SW 1271 (cell line): Measurements from ENCODE around the gene SLC16A10.
"Not testable (repeated sequence)": the region's sequence is repeated elsewhere in the genome, so short reads cannot be mapped to it uniquely, and the experiment has no call there.

Experiments used
- DNase-seq, 2 experiments: peaks; one replicate each; lab custom pipeline; 2025; lab: John Stamatoyannopoulos, UW

The SLC16A10 gene

DNA sequence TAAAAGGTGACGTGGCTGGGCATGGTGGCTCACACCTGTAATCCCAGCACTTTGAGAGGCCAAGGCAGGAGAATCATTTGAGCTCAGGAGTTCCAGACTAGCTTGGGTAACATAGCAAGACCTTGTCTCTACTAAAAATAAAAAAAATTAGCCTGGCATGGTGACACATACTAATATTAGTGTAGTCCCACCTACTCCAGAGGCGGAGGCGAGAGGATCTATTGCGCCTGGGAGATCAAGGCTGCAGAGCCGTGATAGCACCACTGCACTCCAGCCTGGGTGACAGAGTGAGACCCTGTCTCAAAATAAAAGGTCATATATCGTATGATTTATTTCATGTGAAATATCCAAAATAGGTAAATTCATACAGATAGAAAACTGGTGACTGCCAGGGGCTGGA is 132.5 kb downstream of the SLC16A10 start:
- no peak for DNase-seq

DNA sequence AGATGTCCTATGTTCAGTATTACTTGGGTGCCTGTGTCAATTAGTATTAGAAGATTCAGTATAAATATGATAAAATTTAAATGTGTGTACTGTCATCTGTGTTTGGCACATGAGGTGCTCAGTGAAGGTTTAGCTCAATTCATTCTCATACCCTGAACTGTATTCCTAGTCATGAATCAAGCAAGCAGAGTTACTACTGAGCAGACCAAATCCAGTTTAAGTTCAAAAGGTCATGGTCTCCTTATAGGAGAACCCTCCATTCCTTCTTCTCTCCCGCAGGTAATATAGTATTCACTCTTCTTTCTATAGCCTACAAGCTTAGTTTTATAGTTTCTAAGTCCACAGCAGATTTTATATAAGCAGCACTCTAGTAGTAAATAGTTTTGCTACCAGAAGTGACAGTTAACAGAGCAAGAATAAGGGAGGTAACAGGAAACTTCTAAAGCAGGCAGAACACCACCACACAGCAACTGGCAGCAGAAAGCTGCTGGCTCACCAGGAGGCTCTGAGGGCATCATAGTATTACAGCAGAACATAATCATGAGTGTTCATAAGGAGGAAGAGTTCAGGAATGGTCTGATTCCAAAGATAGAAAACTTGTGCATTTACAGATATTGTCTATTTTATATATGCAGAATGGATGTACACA is 133.2 kb downstream of the SLC16A10 start:
- no peak for DNase-seq

DNA sequence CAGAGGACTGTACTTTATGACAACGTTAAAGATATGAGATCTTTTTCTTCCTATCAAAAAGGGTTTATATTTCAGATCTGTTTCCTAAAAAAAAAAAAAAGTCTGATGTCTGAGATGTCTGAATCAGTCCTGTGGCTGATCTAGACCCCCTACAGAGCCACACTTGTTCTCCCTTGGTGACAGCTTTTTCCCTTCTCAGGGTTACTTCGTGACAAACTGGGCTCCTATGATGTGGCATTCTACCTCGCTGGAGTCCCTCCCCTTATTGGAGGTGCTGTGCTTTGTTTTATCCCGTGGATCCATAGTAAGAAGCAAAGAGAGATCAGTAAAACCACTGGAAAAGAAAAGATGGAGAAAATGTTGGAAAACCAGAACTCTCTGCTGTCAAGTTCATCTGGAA is 134.5 kb downstream of the SLC16A10 start:
- DNase-seq = no peak

DNA sequence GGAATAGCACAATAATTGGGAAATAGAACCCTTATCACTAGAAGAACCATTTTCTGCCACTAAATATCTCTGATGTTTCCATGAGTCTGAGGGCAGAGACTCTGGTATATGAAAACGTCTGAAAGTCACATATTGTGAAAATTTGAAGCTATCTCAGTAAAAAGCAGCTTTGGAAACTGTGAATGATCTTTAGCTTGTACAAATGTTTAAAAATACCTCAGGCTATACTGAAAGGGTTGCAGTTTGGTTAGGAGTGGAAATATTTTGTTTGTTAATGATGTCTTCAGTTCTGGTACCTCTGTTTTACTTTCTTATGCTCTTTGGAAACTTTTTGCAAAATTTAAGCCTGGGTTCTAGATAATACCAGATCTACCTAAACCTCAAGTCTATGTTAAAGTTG is 135.0 kb downstream of the SLC16A10 start:
- DNase-seq = no peak

DNA sequence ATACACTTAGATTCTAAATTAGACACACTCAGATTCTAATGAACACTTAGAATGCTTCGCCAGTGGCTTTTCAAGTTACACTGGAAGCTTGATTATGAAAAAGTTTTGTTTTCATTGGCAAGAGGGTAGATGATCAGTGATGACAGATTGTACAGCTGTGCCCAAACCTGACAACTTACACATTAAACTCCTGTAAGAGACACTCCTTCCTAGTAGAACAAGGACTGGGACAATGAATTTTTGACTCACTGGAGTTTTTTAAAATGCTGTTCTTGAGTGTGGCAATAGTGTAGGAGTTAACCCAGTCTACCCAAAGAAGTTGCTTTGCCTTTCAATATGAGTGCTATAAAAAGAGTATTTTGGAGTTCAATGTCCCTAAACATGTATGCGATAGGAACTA is 140.8 kb downstream of the SLC16A10 start:
- DNase-seq = no peak

DNA sequence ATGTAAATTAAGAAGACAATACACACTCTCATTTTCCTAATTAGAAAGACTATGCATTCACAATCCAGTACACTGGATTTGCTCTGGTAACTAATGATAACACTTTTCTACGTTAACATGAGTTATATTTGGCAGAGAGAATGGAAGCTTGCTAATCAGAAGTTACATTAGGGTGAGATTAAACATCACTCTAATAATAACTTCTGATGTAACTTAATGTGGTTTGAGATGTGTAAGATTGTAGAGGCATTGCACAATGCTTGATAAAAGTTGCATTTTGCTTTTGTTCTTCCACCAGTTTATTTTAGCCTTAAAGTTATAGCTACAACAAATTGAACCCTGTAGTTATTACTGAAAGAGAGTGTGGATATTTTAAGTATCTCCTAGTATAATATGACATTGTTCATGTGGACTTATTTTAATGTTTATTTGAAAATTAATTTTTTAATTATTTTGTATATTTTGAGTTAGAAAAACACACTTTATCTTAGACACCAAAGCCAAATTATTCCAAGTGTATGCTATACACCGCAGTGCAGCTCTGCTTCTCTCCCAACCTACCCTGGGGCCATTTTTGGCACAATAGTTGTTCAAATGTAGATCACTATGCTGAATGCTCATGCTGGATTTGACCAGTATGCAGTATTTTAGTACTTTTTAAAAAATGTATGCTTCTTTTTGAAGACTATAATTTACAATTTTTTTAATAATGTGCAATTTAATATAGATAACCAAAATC is 143.2 kb downstream of the SLC16A10 start:
- DNase-seq = no peak

DNA sequence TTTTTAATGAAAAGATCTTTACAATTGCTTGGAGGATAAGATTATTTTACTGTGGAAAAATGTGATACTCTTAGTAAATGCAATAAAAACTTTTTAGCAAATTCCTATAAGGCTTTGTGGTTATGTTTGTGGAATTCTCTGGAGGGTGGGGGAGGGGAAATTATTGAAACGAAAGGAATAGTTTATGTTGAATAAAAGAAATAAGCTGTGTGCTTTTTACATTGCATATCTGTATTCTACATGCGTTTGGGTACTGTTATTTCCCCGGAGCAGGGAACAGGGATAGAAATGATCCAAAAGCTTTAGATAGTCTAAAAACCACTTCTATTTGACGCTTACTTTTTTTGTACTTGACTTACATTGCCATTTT is 143.8 kb downstream of the SLC16A10 start:
- DNase-seq = no peak

DNA sequence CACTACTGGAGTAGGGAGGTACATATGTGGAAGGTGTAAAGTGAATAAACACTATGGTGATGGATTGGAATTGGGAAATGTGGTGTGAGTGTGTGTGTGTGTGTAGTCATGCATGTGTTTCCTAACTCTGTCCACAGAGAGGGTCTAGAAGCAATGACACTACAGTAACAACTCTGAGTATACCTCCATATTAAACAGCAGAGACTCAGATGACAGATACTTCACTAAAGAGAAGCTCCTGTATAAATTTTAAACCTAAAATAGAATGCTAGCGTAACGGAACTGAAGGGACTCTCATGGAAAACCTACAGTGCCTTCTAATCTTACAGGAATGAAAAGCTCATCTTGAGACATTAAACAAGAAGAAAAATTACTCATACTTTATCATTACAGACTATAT is 150.5 kb downstream of the SLC16A10 start:
- DNase-seq = no peak

DNA sequence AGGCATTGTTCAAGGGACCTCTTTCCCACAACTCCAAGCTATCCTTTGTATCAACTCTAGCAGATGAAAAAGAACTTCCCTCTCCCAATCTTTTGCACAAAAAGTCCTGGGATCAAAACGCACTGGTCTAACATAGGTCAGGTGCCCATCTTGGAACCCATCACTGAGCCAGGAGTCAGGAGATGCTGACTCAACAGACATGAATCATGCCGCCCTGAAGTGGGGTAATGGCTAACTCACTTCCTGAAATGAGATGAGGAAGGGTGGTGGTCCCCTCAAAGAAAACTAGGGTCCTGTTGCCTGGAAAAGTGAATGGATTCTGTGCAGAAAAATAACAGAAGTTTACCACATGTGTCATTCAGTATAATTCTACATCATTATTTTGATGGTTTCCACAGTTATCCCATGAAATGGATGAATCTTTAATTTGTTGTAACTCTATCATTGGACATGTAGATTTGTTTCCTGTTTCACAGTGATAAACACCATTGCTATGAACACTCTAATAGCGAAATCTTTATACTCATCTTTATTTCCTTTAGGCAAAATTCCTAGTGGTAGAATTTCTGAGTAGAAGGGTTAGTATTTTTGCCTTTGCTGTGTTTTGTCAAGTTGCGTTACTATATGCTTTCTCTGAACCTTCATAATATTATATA is 151.3 kb downstream of the SLC16A10 start:
- no peak for DNase-seq

DNA sequence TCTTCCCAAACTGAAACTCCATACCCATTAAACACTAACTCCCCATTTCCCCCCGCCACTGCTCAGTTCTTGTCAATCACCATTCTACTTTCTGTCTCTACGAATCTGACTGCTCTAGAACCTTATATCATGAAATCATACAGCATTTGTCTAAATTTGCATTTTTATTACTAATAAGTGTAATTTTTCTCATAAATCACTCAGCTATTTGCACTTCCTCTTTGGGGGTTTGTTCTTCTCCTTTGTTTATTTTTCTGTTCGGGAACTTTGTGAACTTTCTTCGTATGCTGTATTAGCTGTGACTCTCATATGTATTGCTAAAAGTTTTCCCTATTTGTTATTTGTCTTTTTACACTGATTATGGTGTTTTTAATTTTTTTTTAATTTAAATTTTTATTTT is 152.2 kb downstream of the SLC16A10 start:
- no peak for DNase-seq

DNA sequence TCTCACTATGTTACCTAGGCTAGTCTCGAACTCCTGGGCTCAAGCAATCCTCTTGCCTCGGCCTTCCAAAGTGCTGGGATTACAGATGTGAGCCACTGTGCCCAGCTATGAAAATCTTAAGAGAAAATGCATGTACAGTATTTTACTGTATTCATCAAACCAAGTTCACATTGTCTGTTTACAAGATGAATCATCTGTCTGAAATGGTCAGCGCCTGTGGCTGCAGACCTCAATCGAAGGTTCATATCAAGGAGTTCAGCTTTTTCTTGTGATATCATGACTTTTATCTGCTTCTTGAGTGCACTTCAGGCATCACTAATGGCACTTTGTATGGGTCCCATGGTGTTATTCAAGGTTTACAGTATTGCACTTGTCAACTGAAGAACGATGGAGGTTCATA is 155.1 kb downstream of the SLC16A10 start:
- no peak for DNase-seq

DNA sequence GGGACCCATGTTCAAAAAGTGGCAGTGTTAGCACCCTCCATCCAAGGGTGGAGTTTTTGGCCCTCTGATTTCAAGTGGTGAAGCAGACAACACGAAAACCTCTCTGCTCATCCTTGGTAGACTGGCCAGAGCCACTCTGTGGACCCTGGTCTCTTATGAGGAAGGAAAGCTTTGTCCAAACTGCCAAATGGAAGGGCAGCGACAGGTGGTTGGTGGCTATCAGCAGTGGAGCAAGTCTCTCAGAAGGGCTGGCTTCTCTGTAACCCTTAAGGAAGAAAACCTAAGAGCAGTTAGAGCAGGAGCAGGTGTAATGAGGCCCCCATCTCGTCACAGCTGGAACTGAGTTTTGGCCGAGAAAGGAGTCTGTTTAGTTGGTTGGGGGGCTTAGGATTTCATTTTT is 155.8 kb downstream of the SLC16A10 start:
- no peak for DNase-seq

DNA sequence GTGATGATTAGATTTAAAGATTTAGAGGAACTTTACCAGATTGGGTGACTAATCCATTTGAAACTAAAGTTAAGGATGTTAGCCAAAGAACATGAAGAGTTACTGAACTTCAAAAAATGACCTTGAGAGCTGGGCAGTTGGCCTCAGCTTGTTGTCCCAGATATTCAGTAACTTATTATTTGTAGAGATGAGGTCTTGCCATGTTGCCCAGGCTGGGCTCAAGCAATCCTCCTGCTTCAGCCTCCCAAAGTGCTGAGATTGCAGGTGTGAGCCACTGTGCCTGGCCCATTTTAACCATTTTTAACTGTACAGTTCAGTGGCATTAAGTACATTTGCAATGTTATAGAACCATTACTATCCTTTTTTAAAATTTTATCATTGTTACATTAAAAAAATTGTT is 161.5 kb downstream of the SLC16A10 start:
- DNase-seq = no peak

DNA sequence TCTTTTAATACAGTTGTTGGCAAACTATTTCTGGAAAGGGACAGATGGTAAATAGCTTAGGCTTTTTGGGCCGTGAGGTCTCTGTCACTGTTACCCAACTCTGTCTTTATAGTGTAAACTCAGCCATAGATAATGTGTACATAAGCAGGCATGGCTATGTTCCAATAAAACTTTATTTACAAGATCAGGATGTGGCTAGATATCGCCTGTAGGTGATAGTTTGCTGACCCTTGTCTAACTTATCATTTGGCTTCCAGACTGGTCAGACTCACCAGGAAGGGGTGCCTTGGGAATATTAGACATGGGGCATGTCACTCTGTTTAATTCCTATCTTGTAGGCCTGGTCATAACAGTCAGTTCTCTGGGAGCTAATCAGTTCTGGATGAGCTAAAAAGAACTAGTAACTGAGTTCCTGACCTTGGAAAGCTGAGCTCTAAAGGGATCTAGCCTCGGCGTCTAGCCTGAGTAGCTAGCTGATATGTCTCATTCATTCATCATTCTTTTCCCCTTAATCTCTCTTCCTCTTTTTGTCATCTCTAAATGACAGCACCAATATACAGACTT is 163.6 kb downstream of the SLC16A10 start:
- no peak for DNase-seq

DNA sequence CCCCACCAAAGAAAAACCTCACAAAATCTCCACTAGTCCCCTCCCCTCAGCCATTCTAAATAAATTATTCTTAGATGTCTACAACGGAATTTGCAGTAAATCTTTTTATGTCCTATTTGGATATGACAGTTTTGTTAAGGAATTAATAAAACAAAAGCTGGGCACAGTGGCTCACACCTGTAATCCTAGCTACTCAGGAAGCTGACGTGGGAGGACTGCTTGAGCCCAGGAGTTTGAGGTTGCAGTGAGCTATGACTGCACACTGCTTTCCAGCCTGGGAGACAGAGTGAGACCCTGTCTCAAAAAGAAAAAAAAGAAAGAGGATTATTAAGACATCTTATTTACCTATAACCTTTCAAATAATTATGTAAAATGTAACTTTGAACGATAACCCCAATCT is 165.4 kb downstream of the SLC16A10 start:
- DNase-seq = no peak

DNA sequence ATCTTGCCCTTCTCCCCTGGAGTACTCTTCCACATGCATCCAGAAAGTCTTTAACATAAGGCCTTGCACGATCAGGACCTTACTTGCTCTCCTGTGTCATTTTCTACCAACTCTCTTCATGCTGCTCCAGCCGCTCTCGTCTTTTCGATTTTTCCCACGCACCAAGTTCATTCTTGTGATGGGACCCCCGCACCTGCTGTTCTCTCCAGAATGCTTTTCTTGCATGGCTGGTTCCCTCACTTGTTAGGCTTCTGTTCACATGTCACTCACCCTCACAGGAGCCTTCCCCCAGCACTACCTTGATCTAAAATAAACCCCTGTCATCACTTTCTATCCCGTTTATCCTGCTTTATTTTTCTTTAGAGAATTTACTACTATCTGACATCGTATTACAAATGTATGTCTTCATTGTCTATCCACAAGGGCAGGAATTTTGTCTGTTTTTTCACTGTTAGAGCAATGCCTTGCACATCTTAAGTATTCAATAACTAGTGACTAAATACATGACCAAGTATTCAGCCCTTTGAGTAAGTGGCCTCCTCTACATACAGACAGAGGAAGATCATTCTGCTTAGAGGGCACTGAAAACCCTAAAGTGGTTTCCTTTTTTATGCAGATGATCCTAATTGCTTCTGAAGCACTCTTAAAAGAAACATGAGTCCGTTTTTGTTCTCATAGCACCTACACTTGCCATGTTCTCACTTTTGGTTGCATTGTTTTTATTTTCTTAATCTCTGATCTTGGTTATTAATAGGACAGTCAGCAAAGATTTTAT is 166.9 kb downstream of the SLC16A10 start:
- DNase-seq = no peak

DNA sequence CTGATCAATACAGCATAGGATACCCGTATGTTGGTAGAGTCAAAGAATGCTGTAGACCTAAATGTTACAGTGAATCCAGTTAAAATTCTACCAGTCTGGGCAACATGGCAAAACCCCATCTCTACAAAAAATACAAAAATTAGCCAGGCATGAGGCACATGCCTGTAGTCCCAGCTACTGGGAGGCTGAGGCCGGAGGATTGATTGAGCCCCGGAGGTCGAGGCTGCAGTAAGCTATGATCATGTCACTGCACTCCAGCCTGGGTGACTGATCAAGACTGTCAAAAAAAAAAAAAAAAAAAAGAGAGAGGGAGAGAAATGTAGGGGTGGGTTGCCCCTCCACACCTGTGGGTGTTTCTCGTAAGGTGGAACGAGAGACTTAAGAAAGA is 167.5 kb downstream of the SLC16A10 start:
- DNase-seq = no peak

DNA sequence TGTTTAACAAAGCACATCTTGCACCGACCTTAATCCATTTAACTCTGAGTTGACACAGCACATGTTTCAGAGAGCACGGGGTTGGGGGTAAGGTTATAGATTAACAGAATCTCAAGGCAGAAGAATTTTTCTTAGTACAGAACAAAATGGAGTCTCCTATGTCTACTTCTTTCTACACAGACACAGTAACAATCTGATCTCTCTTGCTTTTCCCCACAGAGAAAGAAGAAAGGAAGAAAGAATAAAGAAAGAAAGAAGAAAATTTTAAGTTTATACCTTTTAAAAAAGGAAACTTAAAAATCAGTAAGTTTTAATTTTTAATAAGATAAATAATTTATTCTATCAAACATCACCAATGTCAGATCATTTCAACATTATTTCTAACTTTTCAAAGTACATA is 168.5 kb downstream of the SLC16A10 start:
- DNase-seq = not testable (repeated sequence)

DNA sequence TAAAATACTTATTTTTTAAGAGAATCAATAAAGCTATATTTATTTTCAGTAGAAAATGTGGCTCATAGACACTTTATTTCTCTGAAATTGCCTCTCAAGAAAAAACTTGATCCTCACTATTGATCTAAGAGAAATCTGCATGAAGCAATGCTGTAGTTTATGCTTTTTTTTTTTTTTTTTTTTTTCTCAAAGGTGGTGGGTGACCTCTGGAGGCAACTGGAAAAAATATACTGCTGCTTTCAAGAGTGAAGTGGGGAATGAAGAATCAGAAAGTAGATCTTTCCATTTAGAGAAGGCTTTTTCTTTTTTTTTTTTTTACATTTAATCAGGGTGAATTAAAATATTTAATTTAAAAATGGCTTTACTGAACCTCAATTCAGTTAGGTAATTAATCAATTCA is 169.3 kb downstream of the SLC16A10 start:
- peak in 1 of 2 experiments; percentile 19 for DNase-seq

DNA sequence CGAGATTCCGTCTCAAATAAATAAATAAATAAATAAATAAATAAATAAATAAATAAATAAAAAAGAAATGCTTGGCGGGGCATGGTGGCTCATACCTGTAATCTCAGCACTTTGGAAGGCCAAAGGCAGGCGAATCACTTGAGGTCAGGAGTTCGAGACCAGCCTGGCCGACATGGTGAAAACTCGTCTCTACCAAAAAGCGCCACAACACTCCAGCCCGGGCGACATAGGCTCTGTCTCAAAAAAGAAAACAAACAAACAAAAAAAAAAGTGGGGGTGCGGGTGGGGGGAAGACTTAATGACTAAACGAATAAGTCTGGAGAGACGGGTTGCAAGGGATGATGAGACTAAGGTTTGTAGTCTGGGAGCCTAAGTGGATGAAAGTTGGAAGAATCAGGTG is 170.7 kb downstream of the SLC16A10 start:
- DNase-seq = no peak

DNA sequence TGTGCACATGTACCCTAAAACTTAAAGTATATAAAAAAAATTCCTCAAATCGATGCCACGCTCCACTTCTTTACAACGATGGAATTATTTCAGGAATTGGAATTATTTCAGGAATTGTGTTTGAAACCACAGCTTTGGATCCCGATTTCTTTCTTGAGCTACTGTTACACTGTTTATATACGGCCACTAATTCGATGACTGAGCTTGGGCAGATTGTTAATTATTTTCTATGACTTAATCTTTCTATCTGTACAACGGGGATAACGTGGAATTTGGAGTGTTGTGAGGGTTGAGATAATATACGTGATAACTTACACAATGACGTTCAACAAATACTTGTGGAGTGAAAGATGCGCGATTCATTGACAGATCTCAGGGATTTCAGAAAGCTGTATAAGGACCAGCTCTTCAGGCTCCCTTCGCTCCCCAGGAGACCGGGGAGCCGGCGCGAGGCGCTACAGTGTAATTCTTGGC is 171.3 kb downstream of the SLC16A10 start:
- no peak for DNase-seq
